Ovary (tissue), 3 donors: ENCODE data around the gene CENPL.

ENCODE experiments used
- EP300 ChIP-seq: sonication (generic); formaldehyde crosslinking; IDR thresholded peaks from one replicate; pipeline ENCODE4 v1.6.1; 2017; ENCODE audit warnings: antibody characterized with exemption
- POLR2A ChIP-seq: fragments of 450-650 bp; IDR thresholded peaks from one replicate; pipeline ENCODE4 v1.6.1; 2017; ENCODE audit warnings: antibody characterized with exemption, mild to moderate bottlenecking, moderate library complexity
- TF ChIP-seq, protein P1 (sequence below), 3 donors: fragments of 450-650 bp in 2 of 3; fragments of 200-600 bp in 1 of 3; IDR thresholded peaks; one replicate each; pipeline versions ENCODE4 v1.5.1 to v1.8.0; 2016 to 2022; ENCODE audit warnings: antibody characterized with exemption in 3 of 3, mild to moderate bottlenecking in 1 of 3
- donor health status: DM: no; HTN: no; CAD: no.

GRCh38 chr1:173870252-173871075 lies 45.8 kb upstream of the CENPL start:
- TF ChIP-seq EP300 (no peak), POLR2A (no peak)
- TF ChIP-seq, protein P1, sequence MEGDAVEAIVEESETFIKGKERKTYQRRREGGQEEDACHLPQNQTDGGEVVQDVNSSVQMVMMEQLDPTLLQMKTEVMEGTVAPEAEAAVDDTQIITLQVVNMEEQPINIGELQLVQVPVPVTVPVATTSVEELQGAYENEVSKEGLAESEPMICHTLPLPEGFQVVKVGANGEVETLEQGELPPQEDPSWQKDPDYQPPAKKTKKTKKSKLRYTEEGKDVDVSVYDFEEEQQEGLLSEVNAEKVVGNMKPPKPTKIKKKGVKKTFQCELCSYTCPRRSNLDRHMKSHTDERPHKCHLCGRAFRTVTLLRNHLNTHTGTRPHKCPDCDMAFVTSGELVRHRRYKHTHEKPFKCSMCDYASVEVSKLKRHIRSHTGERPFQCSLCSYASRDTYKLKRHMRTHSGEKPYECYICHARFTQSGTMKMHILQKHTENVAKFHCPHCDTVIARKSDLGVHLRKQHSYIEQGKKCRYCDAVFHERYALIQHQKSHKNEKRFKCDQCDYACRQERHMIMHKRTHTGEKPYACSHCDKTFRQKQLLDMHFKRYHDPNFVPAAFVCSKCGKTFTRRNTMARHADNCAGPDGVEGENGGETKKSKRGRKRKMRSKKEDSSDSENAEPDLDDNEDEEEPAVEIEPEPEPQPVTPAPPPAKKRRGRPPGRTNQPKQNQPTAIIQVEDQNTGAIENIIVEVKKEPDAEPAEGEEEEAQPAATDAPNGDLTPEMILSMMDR (IDR thresholded peaks at IDR 0.05): no peak
